ENCODE results near the gene EMC9. TPM values are rescaled to one million over a fixed set of nuclear protein-coding genes. Genes with fewer than 3 reads are reported as not detected.

EMC9 gene
- total RNA-seq, 1 experiment from 2014 or later = 25.4 TPM

GRCh38 chr14:24089890-24090289 is 51.5 kb downstream of the EMC9 start:
- no peak for DNase-seq (ENCODE audit: low read depth)

Other genes starting within 250 kb of the EMC9 start
- 32.0 and 52.7 TPM in 2 replicates for gene DHRS4, start 187.8 kb downstream of the EMC9 start, total RNA-seq (2014; rRNA removed; shearing (Covaris generic))
- gene DHRS4L2, start 152.7 kb downstream of the EMC9 start, total RNA-seq (2014; rRNA removed; shearing (Covaris generic)) = 10.7 and 18.7 TPM in 2 replicates
- gene CARMIL3, start 89.6 kb downstream of the EMC9 start, total RNA-seq (2014; rRNA removed; shearing (Covaris generic)) = under 0.01 TPM in 1 of 2 replicates, not detected in the other
- gene CPNE6, start 70.0 kb downstream of the EMC9 start, total RNA-seq (2014; rRNA removed; shearing (Covaris generic)) = not detected in 2 replicates
- 6.6 and 12.6 TPM in 2 replicates for gene PCK2, start 47.3 kb downstream of the EMC9 start, total RNA-seq (2014; rRNA removed; shearing (Covaris generic))
- gene DCAF11, start 26.8 kb downstream of the EMC9 start, total RNA-seq (2014; rRNA removed; shearing (Covaris generic)) = 68.9 and 75.2 TPM in 2 replicates
- gene NRL, start 26.6 kb downstream of the EMC9 start, total RNA-seq (2014; rRNA removed; shearing (Covaris generic)) = 3.1 and 5.9 TPM in 2 replicates
- gene FITM1, start 10.9 kb downstream of the EMC9 start, total RNA-seq (2014; rRNA removed; shearing (Covaris generic)) = 2.7 TPM in 1 of 2 replicates, not detected in the other
- 191 and 208 TPM in 2 replicates for gene PSME1, start 5.4 kb downstream of the EMC9 start, total RNA-seq (2014; rRNA removed; shearing (Covaris generic))
- 241 and 245 TPM in 2 replicates for gene PSME2, start 5.0 kb upstream of the EMC9 start, total RNA-seq (2014; rRNA removed; shearing (Covaris generic))
- gene RNF31, start 5.9 kb upstream of the EMC9 start, total RNA-seq (2014; rRNA removed; shearing (Covaris generic)) = 49.7 and 68.1 TPM in 2 replicates
- gene IRF9, start 19.7 kb upstream of the EMC9 start, total RNA-seq (2014; rRNA removed; shearing (Covaris generic)) = 7.9 and 25.5 TPM in 2 replicates
- gene REC8, start 30.5 kb upstream of the EMC9 start, total RNA-seq (2014; rRNA removed; shearing (Covaris generic)) = not detected in 2 replicates
- gene IPO4, start 47.2 kb upstream of the EMC9 start, total RNA-seq (2014; rRNA removed; shearing (Covaris generic)) = 165 and 275 TPM in 2 replicates
- 91.9 and 98.7 TPM in 2 replicates for gene TM9SF1, start 53.9 kb upstream of the EMC9 start, total RNA-seq (2014; rRNA removed; shearing (Covaris generic))
- not detected in 2 replicates for gene TSSK4, start 64.1 kb upstream of the EMC9 start, total RNA-seq (2014; rRNA removed; shearing (Covaris generic))
- 60.1 and 89.8 TPM in 2 replicates for gene CHMP4A, start 71.9 kb upstream of the EMC9 start, total RNA-seq (2014; rRNA removed; shearing (Covaris generic))
- gene MDP1, start 74.5 kb upstream of the EMC9 start, total RNA-seq (2014; rRNA removed; shearing (Covaris generic)) = 12.7 and 18.9 TPM in 2 replicates
- gene NEDD8, start 90.8 kb upstream of the EMC9 start, total RNA-seq (2014; rRNA removed; shearing (Covaris generic)) = 308 and 348 TPM in 2 replicates
- gene GMPR2, start 91.3 kb upstream of the EMC9 start, total RNA-seq (2014; rRNA removed; shearing (Covaris generic)) = 83.3 and 112 TPM in 2 replicates
- gene TINF2, start 101.0 kb upstream of the EMC9 start, total RNA-seq (2014; rRNA removed; shearing (Covaris generic)) = 34.6 and 48.3 TPM in 2 replicates
- 0.69 and 2.6 TPM in 2 replicates for gene TGM1, start 121.6 kb upstream of the EMC9 start, total RNA-seq (2014; rRNA removed; shearing (Covaris generic))
- gene RABGGTA, start 130.0 kb upstream of the EMC9 start, total RNA-seq (2014; rRNA removed; shearing (Covaris generic)) = 21.5 and 22.1 TPM in 2 replicates
- gene DHRS1, start 158.2 kb upstream of the EMC9 start, total RNA-seq (2014; rRNA removed; shearing (Covaris generic)) = 1.7 and 4.9 TPM in 2 replicates
- gene NOP9, start 158.3 kb upstream of the EMC9 start, total RNA-seq (2014; rRNA removed; shearing (Covaris generic)) = 15.8 and 17.1 TPM in 2 replicates
- 0.06 TPM in 1 of 2 replicates, not detected in the other for gene CIDEB, start 166.4 kb upstream of the EMC9 start, total RNA-seq (2014; rRNA removed; shearing (Covaris generic))
- gene LTB4R2, start 168.5 kb upstream of the EMC9 start, total RNA-seq (2014; rRNA removed; shearing (Covaris generic)) = 6.9 and 16.7 TPM in 2 replicates
- gene LTB4R, start 169.9 kb upstream of the EMC9 start, total RNA-seq (2014; rRNA removed; shearing (Covaris generic)) = 2.5 and 6.3 TPM in 2 replicates
- gene ADCY4, start 193.5 kb upstream of the EMC9 start, total RNA-seq (2014; rRNA removed; shearing (Covaris generic)) = 0.17 TPM in 1 of 2 replicates, not detected in the other
- not detected in 2 replicates for gene RIPK3, start 198.4 kb upstream of the EMC9 start, total RNA-seq (2014; rRNA removed; shearing (Covaris generic))
- 14.5 and 28.8 TPM in 2 replicates for gene NFATC4, start 226.6 kb upstream of the EMC9 start, total RNA-seq (2014; rRNA removed; shearing (Covaris generic))